ENCODE data around the gene PPP2R2D. TPM values are rescaled to one million over a fixed set of nuclear protein-coding genes. Genes with fewer than 3 reads are reported as not detected.
"Not testable (repeated sequence)": the region's sequence is repeated elsewhere in the genome, so short reads cannot be mapped to it uniquely, and the experiment has no call there.

The PPP2R2D gene
- polyA plus RNA-seq, 4 donors = 43.2 to 52.5 (median 45.3) TPM

DNA sequence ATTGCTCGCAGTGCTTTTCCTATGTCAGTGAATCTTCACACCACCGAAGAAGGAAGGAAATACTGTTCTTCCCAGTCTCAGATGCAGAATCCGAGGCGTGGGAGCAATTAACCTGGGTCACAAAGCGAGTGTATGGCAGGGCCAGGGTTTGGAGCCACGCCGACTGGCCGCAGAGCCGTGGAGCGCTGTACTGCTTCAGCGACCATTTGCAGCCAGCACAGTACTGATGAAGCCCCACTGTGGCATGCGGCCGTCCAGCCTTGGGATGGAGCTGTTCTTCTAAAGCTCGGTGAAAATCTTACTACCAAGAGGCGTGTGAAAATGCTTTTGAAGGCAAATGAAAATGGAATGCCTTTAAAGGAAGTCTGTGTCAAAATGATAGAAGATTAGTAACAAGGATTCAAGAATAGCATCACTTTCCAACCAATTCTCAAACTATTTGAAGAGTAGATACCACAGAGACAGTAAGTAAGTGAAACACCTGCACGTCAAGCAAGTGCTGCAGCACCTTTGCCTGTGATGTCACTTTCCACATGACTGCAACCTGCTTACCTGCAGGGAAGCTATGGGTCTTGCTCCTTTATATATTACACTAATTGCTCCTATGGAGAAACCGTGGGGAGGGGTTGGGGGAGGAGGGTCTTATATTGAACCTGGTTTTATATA is 4.9 kb downstream of the PPP2R2D start:
- no peak for DNase-seq (ENCODE audit: low read depth in 4 of 4, low spot score in 3 of 4)

DNA sequence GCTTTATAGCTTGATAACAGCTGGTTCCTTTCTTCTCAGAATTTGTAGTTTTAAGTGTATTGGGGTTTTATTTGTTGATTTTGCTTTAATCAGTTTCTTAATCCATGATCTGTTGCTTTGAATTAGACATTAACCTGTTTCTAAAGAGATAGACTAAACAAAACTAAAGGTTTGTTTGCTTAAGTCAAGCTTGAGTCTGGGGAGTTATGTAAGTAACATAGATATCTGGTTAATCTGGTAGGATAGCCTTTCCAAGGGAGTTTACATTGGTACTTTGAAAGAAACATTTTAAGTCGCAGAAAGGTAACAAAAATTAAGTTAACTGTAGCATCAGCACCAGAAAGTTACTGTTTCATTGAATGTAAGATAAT is 5.4 kb downstream of the PPP2R2D start:
- no peak for DNase-seq (ENCODE audit: low read depth in 4 of 4, low spot score in 3 of 4)

GRCh38 chr10:131907679-131908078 is 6.9 kb downstream of the PPP2R2D start:
- no peak for DNase-seq (ENCODE audit: low read depth in 4 of 4, low spot score in 3 of 4)

GRCh38 chr10:131908151-131908550 is 7.3 kb downstream of the PPP2R2D start:
- no peak for DNase-seq (ENCODE audit: low read depth in 4 of 4, low spot score in 3 of 4)

- no peak for DNase-seq (ENCODE audit: low read depth in 4 of 4, low spot score in 3 of 4)
Measured at GRCh38 chr10:131909014-131909808, 8.4 kb downstream of the PPP2R2D start.

- no peak for DNase-seq (ENCODE audit: low read depth in 4 of 4, low spot score in 3 of 4)
Measured at GRCh38 chr10:131909929-131910328, 9.1 kb downstream of the PPP2R2D start.

DNA sequence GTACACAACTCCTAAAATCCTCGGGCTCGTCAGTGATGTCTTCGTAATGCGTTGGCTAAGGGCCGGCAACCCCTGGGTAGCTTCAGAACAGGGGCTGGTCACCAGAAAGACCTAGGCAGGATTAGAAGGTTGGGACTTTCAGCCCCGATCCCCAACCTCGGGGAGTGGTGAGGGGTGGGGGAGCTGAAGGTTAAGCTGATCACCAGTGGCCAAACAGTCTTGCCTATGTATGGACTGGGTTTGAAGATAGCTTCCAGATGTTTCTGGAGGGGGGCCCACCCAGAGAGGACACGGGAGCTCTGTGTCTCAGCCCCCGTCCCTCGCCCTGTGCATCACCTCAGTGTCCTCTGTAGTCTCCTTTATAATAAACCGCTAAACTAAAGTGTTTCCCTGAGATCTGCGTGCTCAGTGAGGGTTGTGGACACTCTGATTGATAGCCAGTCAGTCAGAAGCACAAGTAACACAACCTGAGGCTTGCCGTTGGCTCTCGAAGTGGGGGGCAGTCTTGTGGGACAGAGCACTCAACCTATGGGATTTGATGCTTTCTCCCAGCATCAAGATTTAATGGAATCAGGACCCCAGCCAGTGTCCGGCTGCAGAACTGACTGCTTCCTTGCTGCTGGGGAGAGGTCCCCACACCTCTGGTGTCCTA is 10.0 kb downstream of the PPP2R2D start:
- no peak for DNase-seq (ENCODE audit: low read depth in 4 of 4, low spot score in 3 of 4)

DNA sequence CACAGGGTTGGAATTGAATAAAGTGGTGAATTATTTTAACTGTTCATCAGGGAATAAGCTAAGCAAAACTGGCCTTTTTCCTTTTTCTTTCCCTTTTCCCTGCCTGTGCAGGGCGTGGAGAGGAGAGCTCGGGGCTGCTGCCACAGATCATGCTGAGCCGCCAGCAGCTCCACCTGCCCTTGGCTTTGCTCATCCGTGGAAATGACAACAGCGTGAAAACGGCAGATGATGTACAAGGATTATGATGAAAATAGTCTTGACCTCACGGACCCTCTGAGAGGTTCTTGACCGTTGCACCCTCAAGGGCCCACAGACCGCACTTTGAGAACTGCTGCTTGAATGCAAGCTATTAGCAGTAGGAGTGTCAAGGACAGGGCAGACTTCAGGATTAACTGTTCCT is 10.6 kb downstream of the PPP2R2D start:
- DNase-seq (ENCODE audit: low read depth in 4 of 4, low spot score in 3 of 4) = no peak

DNA sequence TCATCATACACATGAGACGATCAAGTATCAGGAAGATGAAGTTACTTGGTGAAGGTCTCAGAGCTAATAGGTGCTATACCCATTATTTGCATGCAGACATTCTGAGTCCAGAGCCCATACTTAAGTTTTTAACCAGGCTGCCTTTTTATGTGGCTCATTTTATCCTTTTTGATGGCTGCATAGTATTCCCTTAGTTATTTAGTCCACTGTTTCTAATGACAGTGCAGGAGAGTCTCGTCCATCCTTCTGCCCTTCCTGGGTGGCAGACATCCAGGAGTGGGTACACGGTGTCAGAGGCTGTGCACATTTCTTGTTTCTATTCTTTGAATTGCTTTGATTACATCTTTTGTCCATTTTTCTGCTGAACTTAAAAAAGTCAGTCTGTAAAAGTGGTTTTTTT is 11.8 kb downstream of the PPP2R2D start:
- DNase-seq (ENCODE audit: low read depth in 4 of 4, low spot score in 3 of 4) = no peak

- no peak for DNase-seq (ENCODE audit: low read depth in 4 of 4, low spot score in 3 of 4)
Measured at GRCh38 chr10:131915484-131915883, 14.7 kb downstream of the PPP2R2D start.

DNA sequence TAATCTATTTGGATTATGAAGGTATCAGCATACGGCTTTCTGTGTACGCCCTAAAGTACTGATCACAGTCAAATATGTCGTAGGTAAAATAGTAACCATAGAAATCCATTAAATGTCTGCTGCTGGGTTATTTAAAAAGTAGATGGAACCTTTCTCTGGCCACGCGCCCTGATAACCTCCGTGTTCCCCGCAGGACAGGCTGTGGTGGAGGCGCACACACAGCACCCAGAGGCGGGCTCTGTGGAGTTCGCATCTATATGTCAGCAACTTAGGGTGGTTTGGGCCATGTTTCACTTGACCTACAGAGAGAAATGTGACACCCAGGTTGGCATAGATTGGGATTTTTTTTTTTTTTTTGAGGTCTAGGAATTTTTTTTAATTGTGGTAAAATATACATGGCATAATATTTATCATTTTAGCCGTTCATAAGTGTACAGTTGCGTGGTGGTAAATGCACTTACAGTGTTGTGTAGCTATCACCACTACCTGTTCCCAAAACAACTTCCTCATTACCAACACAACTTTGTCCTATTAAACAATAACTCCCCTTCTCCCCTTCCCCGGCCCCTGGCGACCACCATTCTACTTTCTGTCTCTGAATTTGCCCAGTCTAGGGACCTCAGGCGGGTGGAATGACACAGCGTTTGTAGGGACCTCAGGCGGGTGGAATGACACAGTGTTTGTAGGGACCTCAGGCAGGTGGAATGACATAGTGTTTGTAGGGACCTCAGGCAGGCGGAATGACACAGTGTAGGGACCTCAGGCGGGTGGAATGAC is 15.4 kb downstream of the PPP2R2D start:
- no peak for DNase-seq (ENCODE audit: low read depth in 4 of 4, low spot score in 3 of 4)

DNA sequence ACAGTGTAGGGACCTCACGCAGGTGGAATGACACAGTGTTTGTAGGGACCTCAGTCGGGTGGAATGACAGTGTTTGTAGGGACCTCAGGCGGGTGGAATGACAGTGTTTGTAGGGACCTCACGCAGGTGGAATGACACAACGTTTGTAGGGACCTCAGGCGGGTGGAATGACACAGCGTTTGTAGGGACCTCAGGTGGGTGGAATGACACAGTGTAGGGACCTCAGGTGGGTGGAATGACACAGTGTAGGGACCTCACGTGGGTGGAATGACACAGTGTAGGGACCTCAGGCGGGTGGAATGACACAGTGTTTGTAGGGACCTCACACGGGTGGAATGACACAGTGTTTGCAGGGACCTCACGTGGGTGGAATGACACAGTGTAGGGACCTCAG is 16.0 kb downstream of the PPP2R2D start:
- not testable (repeated sequence) for DNase-seq (ENCODE audit: low read depth in 4 of 4, low spot score in 3 of 4)

DNA sequence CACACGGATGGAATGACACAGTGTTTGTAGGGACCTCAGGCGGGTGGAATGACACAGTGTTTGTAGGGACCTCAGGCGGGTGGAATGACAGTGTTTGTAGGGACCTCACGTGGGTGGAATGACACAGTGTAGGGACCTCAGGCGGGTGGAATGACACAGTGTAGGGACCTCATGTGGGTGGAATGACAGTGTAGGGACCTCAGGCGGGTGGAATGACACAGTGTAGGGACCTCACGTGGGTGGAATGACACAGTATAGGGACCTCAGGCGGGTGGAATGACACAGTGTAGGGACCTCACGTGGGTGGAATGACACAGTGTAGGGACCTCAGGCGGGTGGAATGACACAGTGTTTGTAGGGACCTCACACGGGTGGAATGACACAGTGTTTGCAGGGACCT is 16.7 kb downstream of the PPP2R2D start:
- DNase-seq (ENCODE audit: low read depth in 4 of 4, low spot score in 3 of 4) = not testable (repeated sequence)

- not testable (repeated sequence) for DNase-seq (ENCODE audit: low read depth in 4 of 4, low spot score in 3 of 4)
Measured at GRCh38 chr10:131919461-131919860, 18.7 kb downstream of the PPP2R2D start.

DNA sequence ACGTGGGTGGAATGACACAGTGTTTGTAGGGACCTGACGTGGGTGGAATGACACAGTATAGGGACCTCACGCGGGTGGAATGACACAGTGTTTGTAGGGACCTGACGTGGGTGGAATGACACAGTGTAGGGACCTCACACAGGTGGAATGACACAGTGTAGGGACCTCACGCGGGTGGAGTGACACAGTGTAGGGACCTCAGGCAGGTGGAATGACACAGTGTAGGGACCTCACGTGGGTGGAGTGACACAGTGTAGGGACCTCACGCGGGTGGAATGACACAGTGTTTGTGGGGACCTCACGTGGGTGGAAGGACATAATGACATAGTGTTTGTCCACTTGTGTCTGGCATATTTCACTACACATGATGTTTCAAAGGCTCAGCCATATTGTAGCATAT is 19.3 kb downstream of the PPP2R2D start:
- no peak for DNase-seq (ENCODE audit: low read depth in 4 of 4, low spot score in 3 of 4)

- no peak for DNase-seq (ENCODE audit: low read depth in 4 of 4, low spot score in 3 of 4)
Measured at GRCh38 chr10:131920693-131921092, 19.9 kb downstream of the PPP2R2D start.

GRCh38 chr10:131921184-131921583 is 20.4 kb downstream of the PPP2R2D start:
- DNase-seq (ENCODE audit: low read depth in 4 of 4, low spot score in 3 of 4) = no peak

DNA sequence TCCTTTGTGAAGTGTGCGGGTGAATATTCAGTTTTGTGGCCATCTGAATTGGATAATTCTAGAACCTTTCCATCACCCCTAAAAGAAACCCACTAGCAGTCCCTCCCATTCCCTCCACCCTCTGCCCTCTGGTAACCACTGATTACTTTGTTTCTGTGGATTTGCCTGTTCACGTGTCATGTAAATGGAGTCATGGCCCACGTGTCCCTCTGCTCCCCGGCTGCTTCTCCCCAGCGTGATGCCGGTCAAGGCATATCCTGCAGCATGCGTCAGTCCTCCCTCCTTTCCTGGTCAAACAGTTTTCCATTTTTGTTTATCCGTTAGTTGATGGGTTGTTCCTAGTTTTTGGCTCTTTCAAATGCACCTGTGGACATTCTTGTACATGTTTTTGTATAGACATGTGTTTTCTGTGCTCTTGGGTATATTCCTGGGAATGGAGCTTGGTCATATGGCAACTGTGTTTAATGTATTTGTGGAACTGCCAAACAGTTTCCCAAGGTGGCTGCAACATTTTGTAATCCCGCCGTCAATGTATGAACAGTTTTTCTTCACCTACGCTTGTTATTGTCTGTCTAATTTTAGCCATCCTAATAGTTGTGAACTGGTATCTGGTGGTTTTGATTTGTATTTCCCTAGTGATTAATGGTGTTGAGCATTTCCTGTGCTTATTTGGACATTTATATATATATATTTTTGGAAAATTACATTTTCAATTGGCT is 22.4 kb downstream of the PPP2R2D start:
- no peak for DNase-seq (ENCODE audit: low read depth in 4 of 4, low spot score in 3 of 4)

DNA sequence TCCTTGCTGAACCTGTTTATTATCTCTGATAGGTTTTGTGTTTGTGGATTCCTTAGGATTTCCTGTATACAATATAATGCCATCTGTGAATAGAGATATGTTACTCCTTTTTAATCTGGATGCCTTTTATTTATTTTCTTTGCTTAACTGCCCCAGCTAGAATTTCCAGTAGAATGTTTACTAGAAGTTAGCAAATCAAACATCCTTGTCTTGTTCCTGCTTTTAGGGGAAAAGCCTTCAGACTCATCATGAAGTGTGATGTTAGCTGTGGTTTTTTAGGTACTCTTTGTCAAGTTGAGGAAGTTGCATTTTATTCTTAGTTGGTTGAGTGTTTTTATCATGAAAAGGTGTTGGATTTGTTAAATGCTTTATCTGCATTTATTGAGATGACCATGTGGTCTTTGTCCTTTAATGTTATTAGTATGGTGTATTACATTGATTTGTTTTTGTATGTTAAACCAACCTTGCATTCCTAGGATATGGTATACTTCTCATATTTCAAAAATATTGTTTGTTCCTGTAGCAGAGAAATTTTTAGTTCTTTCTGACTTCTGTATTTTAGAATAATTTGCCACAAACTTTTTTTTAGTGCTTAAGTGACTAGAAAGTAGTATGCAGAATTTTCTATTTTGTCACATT is 24.3 kb downstream of the PPP2R2D start:
- no peak for DNase-seq (ENCODE audit: low read depth in 4 of 4, low spot score in 3 of 4)

GRCh38 chr10:131925716-131926115 is 24.9 kb downstream of the PPP2R2D start:
- DNase-seq (ENCODE audit: low read depth in 4 of 4, low spot score in 3 of 4) = no peak
